ENCODE results near the gene ARHGEF33. TPM values are rescaled to one million over a fixed set of nuclear protein-coding genes. Genes with fewer than 3 reads are reported as not detected.

The ARHGEF33 gene
- total RNA-seq, 6 donors from 2014 or later, result 0.34 to 3.1 (median 1.0) TPM

GRCh38 chr2:38966678-38967077 is 77.0 kb downstream of the ARHGEF33 start:
- Histone ChIP-seq H3K27ac (no peak overlapping the region), H3K27me3 (no peaks in the 10 kb centered on the region), H3K4me3 (no peak overlapping the region), H3K4me1 (no peaks in the 10 kb centered on the region), H3K9me3 (no peaks in the 10 kb centered on the region), H3K36me3 (no peaks in the 10 kb centered on the region)
- ATAC-seq (ENCODE audit: low FRiP score in 2 of 2), result no peak
- TF ChIP-seq POLR2AphosphoS5 (IDR thresholded peaks at IDR 0.05) (no peak), EP300 (IDR thresholded peaks at IDR 0.05) (no peak), CTCF (IDR thresholded peaks at IDR 0.05) (no peak), POLR2A (IDR thresholded peaks at IDR 0.05) (no peak)
- DNase-seq, result no peak
- 73 to 79% methylated on average over 1 of the region's 1 CpG for WGBS, 2 donors

- no peak overlapping the region for H3K27ac ChIP-seq
- 91 to 100% methylated on average over 2 of the region's 2 CpGs for WGBS, 2 donors
- H3K36me3 ChIP-seq, result no peaks in the 10 kb centered on the region
- H3K4me3 ChIP-seq, result no peak overlapping the region
- no peaks in the 10 kb centered on the region for H3K27me3 ChIP-seq
- no peaks in the 10 kb centered on the region for H3K4me1 ChIP-seq
- no peaks in the 10 kb centered on the region for H3K9me3 ChIP-seq
- ATAC-seq (ENCODE audit: low FRiP score in 2 of 2) (no peak), DNase-seq (no peak)
- TF ChIP-seq CTCF (IDR thresholded peaks at IDR 0.05), result no peak
- TF ChIP-seq EP300 (IDR thresholded peaks at IDR 0.05), result no peak
- no peak for TF ChIP-seq POLR2AphosphoS5 (IDR thresholded peaks at IDR 0.05)
- TF ChIP-seq POLR2A (IDR thresholded peaks at IDR 0.05), result no peak
Observed at GRCh38 chr2:38968021-38968420, 78.3 kb downstream of the ARHGEF33 start.

GRCh38 chr2:38971377-38971776 is 81.7 kb downstream of the ARHGEF33 start:
- WGBS, 2 donors, result 74 to 84% methylated on average over 4 of the region's 4 CpGs
- no peaks in the 10 kb centered on the region for H3K9me3 ChIP-seq
- no peak for DNase-seq
- no peaks in the 10 kb centered on the region for H3K27me3 ChIP-seq
- H3K27ac ChIP-seq, result no peak overlapping the region
- ATAC-seq (ENCODE audit: low FRiP score in 2 of 2), result no peak
- no peaks in the 10 kb centered on the region for H3K36me3 ChIP-seq
- H3K4me1 ChIP-seq, result no peaks in the 10 kb centered on the region
- no peak overlapping the region for H3K4me3 ChIP-seq
- TF ChIP-seq POLR2AphosphoS5 (IDR thresholded peaks at IDR 0.05) (no peak), EP300 (IDR thresholded peaks at IDR 0.05) (no peak), CTCF (IDR thresholded peaks at IDR 0.05) (no peak), POLR2A (IDR thresholded peaks at IDR 0.05) (no peak)

GRCh38 chr2:38973266-38973665 is 83.6 kb downstream of the ARHGEF33 start:
- no peaks in the 10 kb centered on the region for H3K36me3 ChIP-seq
- H3K4me1 ChIP-seq, result no peaks in the 10 kb centered on the region
- ATAC-seq (ENCODE audit: low FRiP score in 2 of 2) (no peak), DNase-seq (no peak)
- no peak overlapping the region for H3K27ac ChIP-seq
- no peak overlapping the region for H3K4me3 ChIP-seq
- H3K27me3 ChIP-seq, result no peaks in the 10 kb centered on the region
- H3K9me3 ChIP-seq, result no peaks in the 10 kb centered on the region
- TF ChIP-seq POLR2AphosphoS5 (IDR thresholded peaks at IDR 0.05), result no peak
- TF ChIP-seq EP300 (IDR thresholded peaks at IDR 0.05), result no peak

GRCh38 chr2:38975042-38975441 is 85.4 kb downstream of the ARHGEF33 start:
- no peak for DNase-seq
- Histone ChIP-seq H3K9me3 (no peaks in the 10 kb centered on the region), H3K27me3 (no peaks in the 10 kb centered on the region), H3K4me3 (no peak overlapping the region), H3K27ac (no peak overlapping the region), H3K36me3 (peaks cover 0 to 3% (median 0%) of the 10 kb centered on the region in 4 donors), H3K4me1 (no peaks in the 10 kb centered on the region)
- WGBS, 2 donors, result 77 to 81% methylated on average over 6 of the region's 6 CpGs
- TF ChIP-seq POLR2AphosphoS5 (IDR thresholded peaks at IDR 0.05), result no peak
- TF ChIP-seq POLR2A (IDR thresholded peaks at IDR 0.05), result no peak
- no peak for TF ChIP-seq EP300 (IDR thresholded peaks at IDR 0.05)
- no peak for TF ChIP-seq CTCF (IDR thresholded peaks at IDR 0.05)
- ATAC-seq (ENCODE audit: low FRiP score in 2 of 2), result no peak
